ENCODE data around the gene GRM2. TPM values are rescaled to one million over a fixed set of nuclear protein-coding genes. Genes with fewer than 3 reads are reported as not detected.

The GRM2 gene
- total RNA-seq, 1 donor from 2014 or later, result 0.49 TPM

DNA sequence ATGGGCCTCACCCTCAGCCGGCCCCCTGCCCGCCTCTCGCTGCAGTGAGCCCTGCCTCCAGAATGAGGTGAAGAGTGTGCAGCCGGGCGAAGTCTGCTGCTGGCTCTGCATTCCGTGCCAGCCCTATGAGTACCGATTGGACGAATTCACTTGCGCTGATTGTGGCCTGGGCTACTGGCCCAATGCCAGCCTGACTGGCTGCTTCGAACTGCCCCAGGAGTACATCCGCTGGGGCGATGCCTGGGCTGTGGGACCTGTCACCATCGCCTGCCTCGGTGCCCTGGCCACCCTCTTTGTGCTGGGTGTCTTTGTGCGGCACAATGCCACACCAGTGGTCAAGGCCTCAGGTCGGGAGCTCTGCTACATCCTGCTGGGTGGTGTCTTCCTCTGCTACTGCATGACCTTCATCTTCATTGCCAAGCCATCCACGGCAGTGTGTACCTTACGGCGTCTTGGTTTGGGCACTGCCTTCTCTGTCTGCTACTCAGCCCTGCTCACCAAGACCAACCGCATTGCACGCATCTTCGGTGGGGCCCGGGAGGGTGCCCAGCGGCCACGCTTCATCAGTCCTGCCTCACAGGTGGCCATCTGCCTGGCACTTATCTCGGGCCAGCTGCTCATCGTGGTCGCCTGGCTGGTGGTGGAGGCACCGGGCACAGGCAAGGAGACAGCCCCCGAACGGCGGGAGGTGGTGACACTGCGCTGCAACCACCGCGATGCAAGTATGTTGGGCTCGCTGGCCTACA lies 8.5 kb downstream of the GRM2 start:
- DNase-seq, result peak; percentile 60

DNA sequence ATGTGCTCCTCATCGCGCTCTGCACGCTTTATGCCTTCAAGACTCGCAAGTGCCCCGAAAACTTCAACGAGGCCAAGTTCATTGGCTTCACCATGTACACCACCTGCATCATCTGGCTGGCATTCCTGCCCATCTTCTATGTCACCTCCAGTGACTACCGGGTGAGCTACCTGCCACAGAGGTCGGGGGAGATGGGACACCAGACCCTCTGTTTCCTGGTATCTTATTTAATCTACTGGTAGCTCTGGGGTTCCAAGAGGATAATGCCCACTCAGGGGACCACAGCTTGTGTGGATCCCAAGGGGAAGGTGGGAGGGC lies 9.1 kb downstream of the GRM2 start:
- Histone ChIP-seq H3K4me1 (no peaks in the 10 kb centered on the region), H3K9me3 (no peaks in the 10 kb centered on the region), H3K27me3 (no peaks in the 10 kb centered on the region), H3K36me3 (no peaks in the 10 kb centered on the region), H3K27ac (no peak overlapping the region), H3K4me3 (no peak overlapping the region)
- intact Hi-C loops (cut with DNase I), result no loop called here
- ATAC-seq (no peak), DNase-seq (no peak)
- TF ChIP-seq, protein P1, sequence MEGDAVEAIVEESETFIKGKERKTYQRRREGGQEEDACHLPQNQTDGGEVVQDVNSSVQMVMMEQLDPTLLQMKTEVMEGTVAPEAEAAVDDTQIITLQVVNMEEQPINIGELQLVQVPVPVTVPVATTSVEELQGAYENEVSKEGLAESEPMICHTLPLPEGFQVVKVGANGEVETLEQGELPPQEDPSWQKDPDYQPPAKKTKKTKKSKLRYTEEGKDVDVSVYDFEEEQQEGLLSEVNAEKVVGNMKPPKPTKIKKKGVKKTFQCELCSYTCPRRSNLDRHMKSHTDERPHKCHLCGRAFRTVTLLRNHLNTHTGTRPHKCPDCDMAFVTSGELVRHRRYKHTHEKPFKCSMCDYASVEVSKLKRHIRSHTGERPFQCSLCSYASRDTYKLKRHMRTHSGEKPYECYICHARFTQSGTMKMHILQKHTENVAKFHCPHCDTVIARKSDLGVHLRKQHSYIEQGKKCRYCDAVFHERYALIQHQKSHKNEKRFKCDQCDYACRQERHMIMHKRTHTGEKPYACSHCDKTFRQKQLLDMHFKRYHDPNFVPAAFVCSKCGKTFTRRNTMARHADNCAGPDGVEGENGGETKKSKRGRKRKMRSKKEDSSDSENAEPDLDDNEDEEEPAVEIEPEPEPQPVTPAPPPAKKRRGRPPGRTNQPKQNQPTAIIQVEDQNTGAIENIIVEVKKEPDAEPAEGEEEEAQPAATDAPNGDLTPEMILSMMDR (IDR thresholded peaks at IDR 0.05), result no peak

More for the DNA sequence above, 8.5 kb downstream of the GRM2 start:
- intact Hi-C loops (cut with DNase I), result no loop called here
- TF ChIP-seq, protein P1 (IDR thresholded peaks at IDR 0.05), result no peak
- H3K27me3 ChIP-seq, result no peaks in the 10 kb centered on the region
- H3K27ac ChIP-seq, result no peak overlapping the region
- no peaks in the 10 kb centered on the region for H3K9me3 ChIP-seq
- ATAC-seq, result no peak
- no peak overlapping the region for H3K4me3 ChIP-seq
- H3K4me1 ChIP-seq, result no peaks in the 10 kb centered on the region
- no peaks in the 10 kb centered on the region for H3K36me3 ChIP-seq

DNA sequence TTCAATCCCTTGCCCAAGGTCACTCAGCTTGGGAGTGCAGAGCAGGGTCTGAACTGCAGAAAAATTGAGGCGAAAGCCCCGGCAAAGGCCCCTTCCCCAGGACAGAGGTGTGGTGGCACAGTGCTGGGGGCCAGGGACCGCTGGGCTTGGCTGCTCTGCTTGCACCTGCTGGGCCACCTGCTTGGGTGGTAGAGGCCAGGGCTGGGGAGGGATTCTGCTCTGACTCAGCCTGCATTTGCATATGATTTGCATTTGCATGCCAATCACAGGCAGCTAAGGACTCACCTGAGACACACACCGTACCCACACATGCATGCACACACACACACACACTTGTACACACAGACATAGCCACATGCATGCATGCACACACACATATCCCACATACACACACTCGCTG lies 9.9 kb downstream of the GRM2 start:
- intact Hi-C loops (cut with DNase I), result no loop called here
- H3K4me3 ChIP-seq, result no peak overlapping the region
- H3K27ac ChIP-seq, result no peak overlapping the region
- H3K27me3 ChIP-seq, result no peaks in the 10 kb centered on the region
- no peaks in the 10 kb centered on the region for H3K4me1 ChIP-seq
- H3K9me3 ChIP-seq, result no peaks in the 10 kb centered on the region
- H3K36me3 ChIP-seq, result no peaks in the 10 kb centered on the region
- DNase-seq (no peak), ATAC-seq (no peak)
- TF ChIP-seq, protein P1 (IDR thresholded peaks at IDR 0.05), result no peak

DNA sequence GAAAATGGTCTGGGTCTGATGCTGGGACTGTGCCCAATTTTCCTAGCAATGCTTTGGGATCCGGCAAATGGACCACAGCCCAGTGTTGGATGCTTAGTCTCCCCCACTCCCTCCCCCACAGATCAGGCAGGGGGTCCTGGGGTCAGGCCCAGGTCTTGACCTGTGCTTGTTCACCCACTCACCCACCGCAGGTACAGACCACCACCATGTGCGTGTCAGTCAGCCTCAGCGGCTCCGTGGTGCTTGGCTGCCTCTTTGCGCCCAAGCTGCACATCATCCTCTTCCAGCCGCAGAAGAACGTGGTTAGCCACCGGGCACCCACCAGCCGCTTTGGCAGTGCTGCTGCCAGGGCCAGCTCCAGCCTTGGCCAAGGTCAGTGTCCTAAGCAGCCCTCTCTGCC lies 10.6 kb downstream of the GRM2 start:
- no peak for DNase-seq
- no peaks in the 10 kb centered on the region for H3K4me1 ChIP-seq

DNA sequence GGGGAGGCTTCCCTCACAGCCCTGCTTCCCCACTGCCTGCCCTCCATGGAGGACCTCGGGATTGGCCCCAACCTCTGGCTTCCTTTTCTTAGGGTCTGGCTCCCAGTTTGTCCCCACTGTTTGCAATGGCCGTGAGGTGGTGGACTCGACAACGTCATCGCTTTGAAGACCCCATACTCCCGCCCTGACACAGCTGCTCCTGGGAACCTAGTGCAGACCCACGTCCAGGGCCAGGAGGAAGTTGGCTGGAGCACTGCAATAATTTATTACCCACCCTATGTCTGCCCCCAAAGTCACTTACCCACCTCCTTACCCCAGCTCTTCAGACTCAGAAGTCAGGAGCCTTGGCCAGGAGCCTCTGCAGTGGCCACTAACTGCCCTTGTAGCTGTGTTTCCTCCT lies 11.1 kb downstream of the GRM2 start:
- ATAC-seq, result no peak

More for the DNA sequence above, 10.6 kb downstream of the GRM2 start:
- ATAC-seq, result no peak
- H3K4me3 ChIP-seq, result no peak overlapping the region
- H3K36me3 ChIP-seq, result no peaks in the 10 kb centered on the region
- H3K27ac ChIP-seq, result no peak overlapping the region
- TF ChIP-seq, protein P1 (IDR thresholded peaks at IDR 0.05), result no peak
- H3K27me3 ChIP-seq, result no peaks in the 10 kb centered on the region
- H3K9me3 ChIP-seq, result no peaks in the 10 kb centered on the region
- intact Hi-C loops (cut with DNase I), result no loop called here

More for the DNA sequence above, 11.1 kb downstream of the GRM2 start:
- Histone ChIP-seq H3K27ac (no peak overlapping the region), H3K27me3 (no peaks in the 10 kb centered on the region), H3K4me1 (no peaks in the 10 kb centered on the region), H3K9me3 (no peaks in the 10 kb centered on the region), H3K36me3 (no peaks in the 10 kb centered on the region), H3K4me3 (no peak overlapping the region)
- DNase-seq, result no peak
- TF ChIP-seq, protein P1 (IDR thresholded peaks at IDR 0.05), result no peak
- intact Hi-C loops (cut with DNase I), result no loop called here

All from upper lobe of right lung (tissue), 1 donor.